ENCODE results near the gene NDUFC1.
"Not testable (repeated sequence)": the region's sequence is repeated elsewhere in the genome, so short reads cannot be mapped to it uniquely, and the experiment has no call there.

Gene NDUFC1
- 22.0 to 54.3 (median 29.4) reads per million in 17 experiments for total RNA-seq

DNA sequence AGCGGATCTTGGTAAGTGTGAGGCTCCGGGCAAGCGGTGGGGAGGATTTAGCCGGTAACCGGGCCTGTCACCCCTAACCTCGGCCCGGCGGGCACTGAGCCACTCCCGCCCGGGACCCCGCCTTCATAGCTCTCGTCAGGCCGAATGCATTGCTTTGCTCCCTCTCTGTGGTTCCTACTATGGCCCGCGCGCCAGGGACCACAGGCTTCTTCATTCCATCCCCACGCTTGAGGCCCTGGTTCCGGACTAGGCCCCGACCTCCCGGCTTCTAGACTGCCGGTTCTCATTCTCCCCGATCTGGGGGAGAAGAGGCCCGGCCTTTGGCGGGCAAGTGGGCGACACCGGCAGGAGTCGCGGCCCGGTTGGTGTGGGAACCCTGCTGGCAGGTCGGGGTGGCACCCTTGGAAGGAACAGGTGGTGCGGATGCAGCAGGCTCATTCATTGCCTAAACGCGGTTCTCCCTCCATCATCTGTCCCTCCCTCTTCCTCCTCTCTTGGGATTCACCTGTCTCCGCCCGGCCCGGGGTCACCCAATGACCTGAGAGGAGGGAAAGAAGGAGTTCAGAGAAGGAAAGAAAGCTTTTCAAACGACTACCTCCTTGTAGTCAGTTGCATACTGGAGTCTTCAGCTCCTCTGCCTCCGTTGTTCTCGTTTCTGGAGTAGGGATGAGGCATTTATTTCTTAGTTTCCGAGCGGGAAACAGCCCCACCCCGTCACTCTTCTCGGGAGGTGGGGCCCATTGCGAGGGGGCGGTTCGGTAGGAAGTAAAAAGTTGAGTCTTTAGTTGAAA lies at the start of gene NDUFC1:
NDUFC1 (minus strand) TSS at position 657 of the 791 bp plus-strand sequence. CDS start 6,679 bp downstream, outside the sequence.
- peak; percentile 79 to 86 (median 84) for DNase-seq

GRCh38 chr4:139337612-139338011 lies 35.3 kb upstream of the NDUFC1 start:
- peak in 2 of 4 experiments; percentile 34 to 40 for DNase-seq

DNA sequence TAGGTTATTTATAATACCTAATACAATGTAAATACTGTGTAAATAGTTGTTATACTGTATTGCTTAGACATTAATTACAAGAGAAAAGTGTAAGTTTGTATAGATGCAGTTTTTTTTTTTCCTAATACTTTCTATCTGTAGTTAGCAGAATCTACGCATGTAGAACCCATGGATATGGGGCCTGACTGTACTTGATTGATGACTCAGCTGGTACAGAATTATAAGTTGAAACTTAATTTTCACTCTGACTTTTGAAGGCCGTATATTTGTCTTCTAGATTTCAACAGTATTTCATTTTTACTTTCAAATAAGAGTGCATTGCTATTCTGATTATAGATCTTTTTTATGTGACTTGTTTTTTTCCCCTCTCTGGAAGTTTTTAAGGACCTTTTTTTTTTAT lies 30.8 kb upstream of the NDUFC1 start:
- DNase-seq, result no peak

DNA sequence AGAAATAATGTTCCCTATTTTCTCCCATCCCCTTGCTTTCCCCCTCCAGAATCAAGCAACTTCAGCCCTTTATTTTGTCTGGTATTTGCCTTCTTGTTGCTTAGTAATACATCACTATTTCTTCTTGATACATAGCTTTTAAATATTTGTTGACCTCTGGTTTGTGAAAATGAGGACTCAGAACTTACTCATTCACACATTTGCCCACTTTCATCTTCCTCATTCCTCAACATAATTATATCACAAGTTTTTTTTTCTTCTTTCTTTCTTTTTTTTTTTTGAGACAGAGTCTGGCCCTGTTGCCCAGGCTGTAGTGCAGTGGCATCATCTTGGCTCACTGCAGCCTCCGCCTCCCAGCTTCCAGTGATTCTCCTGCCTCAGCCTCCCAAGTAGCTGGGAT lies 28.9 kb upstream of the NDUFC1 start:
- DNase-seq, result peak in 2 of 4 experiments; percentile 4 to 55

- DNase-seq, result no peak
These were observed 28.0 kb upstream of the NDUFC1 start for GRCh38 chr4:139330283-139330682.

DNA sequence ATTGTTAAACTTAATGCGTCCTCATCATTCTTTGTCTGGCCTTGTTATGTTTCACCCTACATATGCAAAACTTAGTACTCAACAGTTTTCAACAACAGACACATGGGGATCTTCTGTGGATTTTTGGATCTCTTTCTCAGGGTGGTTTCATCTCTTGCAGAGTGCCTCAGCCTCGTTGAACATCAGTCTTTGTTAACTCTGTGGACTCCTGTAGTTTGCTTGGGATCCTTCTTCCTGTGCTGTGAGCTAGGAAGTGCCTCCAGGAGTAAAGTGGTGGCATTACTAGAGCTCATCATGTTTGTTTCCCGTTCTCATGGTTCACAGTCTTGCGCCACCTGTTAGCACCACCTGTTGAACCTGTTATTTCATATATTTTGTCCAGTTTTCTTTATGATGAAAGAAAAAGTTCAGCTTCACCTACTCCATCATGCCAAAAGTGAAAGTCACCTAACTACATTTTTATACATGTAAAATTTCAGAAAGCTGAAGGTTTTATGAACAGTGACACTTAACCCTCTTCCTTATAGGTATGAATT lies 27.5 kb upstream of the NDUFC1 start:
- DNase-seq, result no peak

GRCh38 chr4:139324620-139325019 lies 22.3 kb upstream of the NDUFC1 start:
- no peak for DNase-seq

- not testable (repeated sequence) for DNase-seq
These were observed 20.3 kb upstream of the NDUFC1 start for GRCh38 chr4:139322541-139322940.

DNA sequence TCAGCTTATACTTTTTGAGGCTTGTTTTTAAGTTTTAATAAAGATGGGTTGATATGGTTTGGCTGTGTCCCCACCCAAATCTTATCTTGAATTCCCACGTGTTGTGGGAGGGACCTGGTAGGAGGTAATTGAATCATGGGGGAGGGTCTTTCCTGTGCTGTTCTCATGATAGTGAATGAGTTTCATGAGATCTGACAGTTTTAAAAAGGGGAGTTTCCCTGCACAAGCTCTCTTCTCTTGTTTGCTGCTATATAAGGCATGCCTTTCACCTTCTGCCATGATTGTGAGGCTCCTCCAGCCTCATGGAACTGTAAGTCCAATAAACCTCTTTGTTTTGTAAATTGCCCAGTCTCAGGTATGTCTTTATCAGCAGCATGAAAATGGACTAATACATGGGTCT lies 19.8 kb upstream of the NDUFC1 start:
- DNase-seq, result not testable (repeated sequence)

- DNase-seq, result no peak
These were observed 17.3 kb upstream of the NDUFC1 start for GRCh38 chr4:139319571-139319970.

- DNase-seq, result no peak
These were observed 15.4 kb upstream of the NDUFC1 start for GRCh38 chr4:139317635-139318034.

DNA sequence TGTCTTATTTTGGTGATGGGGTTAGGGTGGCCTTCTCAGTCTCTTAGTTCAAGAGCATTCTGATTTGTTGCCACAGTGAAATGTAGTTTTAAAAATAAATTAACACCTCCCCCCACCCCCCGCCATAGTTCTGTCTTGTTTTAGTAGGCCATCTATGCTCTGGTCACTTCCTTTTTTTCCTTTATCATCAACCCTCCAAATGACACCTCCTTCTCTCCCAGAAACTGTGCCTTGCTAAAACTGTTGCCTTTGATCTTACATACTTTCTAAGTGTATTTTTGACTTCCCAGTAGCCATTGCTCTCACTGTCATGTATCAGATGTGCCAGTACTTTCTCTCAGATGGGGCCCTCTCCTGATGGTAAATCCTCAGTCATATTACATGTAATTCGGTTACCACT lies 14.5 kb upstream of the NDUFC1 start:
- no peak for DNase-seq

DNA sequence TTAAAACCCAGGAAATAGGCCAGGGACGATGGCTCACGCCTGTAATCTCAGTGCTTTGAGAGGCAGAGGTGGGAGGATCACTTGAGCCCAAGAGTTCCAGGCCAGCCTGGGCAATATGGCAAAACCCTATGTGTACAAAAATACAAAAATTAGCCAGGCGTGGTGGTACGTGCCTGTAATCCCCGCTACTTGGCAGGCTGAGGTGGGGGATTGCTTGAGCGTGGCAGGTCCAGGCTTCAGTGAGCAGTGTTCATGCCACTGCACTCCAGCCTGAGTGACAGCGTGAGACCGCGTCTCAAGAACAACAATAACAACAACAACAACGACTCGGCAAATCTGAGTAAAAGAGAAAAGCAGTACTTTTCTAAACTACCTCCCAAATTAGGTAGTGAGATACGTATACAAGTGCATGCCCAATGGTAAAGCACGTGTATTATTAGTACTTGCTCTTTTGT lies 13.0 kb upstream of the NDUFC1 start:
- DNase-seq, result no peak

- DNase-seq, result no peak
These were observed 11.9 kb upstream of the NDUFC1 start for GRCh38 chr4:139314047-139314800.

DNA sequence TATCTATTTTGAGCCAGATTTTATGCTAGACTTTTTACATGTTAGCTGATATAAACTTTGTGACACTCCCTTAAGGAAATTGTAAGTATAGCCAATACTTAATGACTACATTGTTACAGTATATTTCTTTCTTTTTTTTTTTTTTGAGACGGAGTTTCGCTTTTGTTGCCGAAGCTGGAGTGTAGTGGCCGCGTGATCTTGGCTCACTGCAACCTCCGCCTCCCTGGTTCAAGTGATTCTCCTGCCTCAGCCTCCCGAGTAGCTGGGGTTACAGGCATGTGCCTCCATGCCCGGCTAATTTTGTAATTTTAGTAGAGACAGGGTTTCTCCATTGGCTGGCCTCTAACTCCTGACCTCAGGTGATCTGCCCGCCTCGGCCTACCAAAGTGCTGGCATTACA lies 11.1 kb upstream of the NDUFC1 start:
- DNase-seq, result not testable (repeated sequence)

GRCh38 chr4:139312552-139313332 lies 10.5 kb upstream of the NDUFC1 start:
- DNase-seq, result peak; percentile 18 to 66 (median 51)

GRCh38 chr4:139311909-139312308 lies 9.6 kb upstream of the NDUFC1 start:
- DNase-seq, result no peak

- no peak for DNase-seq
These were observed 2.6 kb upstream of the NDUFC1 start for GRCh38 chr4:139304920-139305319.

- peak; percentile 98 to 99 (median 99) for DNase-seq
These were observed 1.0 kb downstream of the NDUFC1 start, which contains the start of gene NAA15 for GRCh38 chr4:139301113-139301820. TSS of gene NAA15 (plus strand) at chr4:139301505. CDS start at chr4:139301778, 273 bp downstream.

DNA sequence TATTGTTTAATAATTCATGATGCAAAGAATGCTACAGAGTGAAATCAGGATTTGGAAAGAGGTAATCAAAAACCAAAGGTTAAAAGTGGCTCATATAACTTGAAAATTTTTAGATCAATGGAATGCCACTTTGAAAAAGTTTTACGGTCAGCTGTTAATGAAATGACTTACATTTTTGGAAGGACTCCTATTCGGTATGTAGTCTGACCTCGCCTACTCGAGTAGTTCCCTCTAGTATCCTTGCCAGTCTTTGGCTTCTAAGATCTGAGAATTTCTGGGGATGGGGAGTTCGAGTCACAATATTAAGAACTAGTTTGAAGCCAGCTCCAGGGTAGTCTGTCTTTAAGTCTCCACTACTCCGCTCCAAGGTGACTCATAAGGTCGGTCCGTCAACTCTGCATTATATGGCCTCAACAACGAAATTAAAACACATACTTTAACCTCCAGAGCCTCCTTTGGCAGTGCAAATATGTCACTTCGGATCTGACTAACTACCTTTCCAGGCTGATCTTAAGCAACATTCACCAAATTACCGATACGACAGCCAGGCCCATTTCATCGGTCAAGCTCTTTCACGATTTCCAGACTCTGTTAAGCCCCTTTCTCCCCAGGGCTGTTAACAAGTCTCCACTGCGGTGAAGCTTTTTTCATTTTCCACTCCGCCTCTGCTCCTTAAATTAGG lies 1.7 kb downstream of the NDUFC1 start:
- DNase-seq, result peak; percentile 40 to 57 (median 46)

GRCh38 chr4:139299536-139299935 lies 2.7 kb downstream of the NDUFC1 start:
- no peak for DNase-seq

All from suppressor macrophage (primary cell).